ENCODE data around the gene DLX4.

Gene DLX4

GRCh38 chr17:49968405-49969133, 421 bp upstream of the DLX4 start:
- peak; percentile 33 to 38 for DNase-seq (ENCODE audit: low read depth in 2 of 2, low spot score in 1 of 2)

GRCh38 chr17:49969795-49970389, 902 bp downstream of the DLX4 start:
- no peak for DNase-seq (ENCODE audit: low read depth in 2 of 2, low spot score in 1 of 2)

GRCh38 chr17:49970498-49970897, 1.5 kb downstream of the DLX4 start:
- no peak for DNase-seq (ENCODE audit: low read depth in 2 of 2, low spot score in 1 of 2)

- no peak for DNase-seq (ENCODE audit: low read depth in 2 of 2, low spot score in 1 of 2)
Measured at GRCh38 chr17:49971199-49971847, 2.3 kb downstream of the DLX4 start.

- no peak for DNase-seq (ENCODE audit: low read depth in 2 of 2, low spot score in 1 of 2)
Measured at GRCh38 chr17:49971848-49972485, 3.0 kb downstream of the DLX4 start.

- no peak for DNase-seq (ENCODE audit: low read depth in 2 of 2, low spot score in 1 of 2)
Measured at GRCh38 chr17:49972486-49973270, 3.7 kb downstream of the DLX4 start.

GRCh38 chr17:49973271-49973615, 4.3 kb downstream of the DLX4 start:
- no peak for DNase-seq (ENCODE audit: low read depth in 2 of 2, low spot score in 1 of 2)

- no peak for DNase-seq (ENCODE audit: low read depth in 2 of 2, low spot score in 1 of 2)
Measured at GRCh38 chr17:49975531-49975930, 6.5 kb downstream of the DLX4 start.

- DNase-seq (ENCODE audit: low read depth in 2 of 2, low spot score in 1 of 2), result no peak
Measured at GRCh38 chr17:49976163-49976827, 7.3 kb downstream of the DLX4 start.

GRCh38 chr17:49976828-49977202, 7.8 kb downstream of the DLX4 start:
- DNase-seq (ENCODE audit: low read depth in 2 of 2, low spot score in 1 of 2), result no peak

- no peak for DNase-seq (ENCODE audit: low read depth in 2 of 2, low spot score in 1 of 2)
Measured at GRCh38 chr17:49977463-49978389, 8.7 kb downstream of the DLX4 start.

GRCh38 chr17:49978501-49978900, 9.5 kb downstream of the DLX4 start:
- no peak for DNase-seq (ENCODE audit: low read depth in 2 of 2, low spot score in 1 of 2)

- no peak for DNase-seq (ENCODE audit: low read depth in 2 of 2, low spot score in 1 of 2)
Measured at GRCh38 chr17:49979748-49980479, 10.9 kb downstream of the DLX4 start.

- DNase-seq (ENCODE audit: low read depth in 2 of 2, low spot score in 1 of 2), result no peak
Measured at GRCh38 chr17:49980703-49981197, 11.8 kb downstream of the DLX4 start.

- DNase-seq (ENCODE audit: low read depth in 2 of 2, low spot score in 1 of 2), result no peak
Measured at GRCh38 chr17:49984283-49984682, 15.3 kb downstream of the DLX4 start.

GRCh38 chr17:49984776-49985175, 15.8 kb downstream of the DLX4 start:
- no peak for DNase-seq (ENCODE audit: low read depth in 2 of 2, low spot score in 1 of 2)

- no peak for DNase-seq (ENCODE audit: low read depth in 2 of 2, low spot score in 1 of 2)
Measured at GRCh38 chr17:49985310-49985990, 16.5 kb downstream of the DLX4 start.

Measured in stimulated activated CD8-positive, alpha-beta memory T cell treated with anti-CD3 and anti-CD28 coated beads, Interleukin-4, amount 100 ng/mL, for 4 hours (primary cell).